Measurements from ENCODE around the gene NXPE4.
"Not testable (repeated sequence)": the region's sequence is repeated elsewhere in the genome, so short reads cannot be mapped to it uniquely, and the experiment has no call there.

NXPE4 gene

DNA sequence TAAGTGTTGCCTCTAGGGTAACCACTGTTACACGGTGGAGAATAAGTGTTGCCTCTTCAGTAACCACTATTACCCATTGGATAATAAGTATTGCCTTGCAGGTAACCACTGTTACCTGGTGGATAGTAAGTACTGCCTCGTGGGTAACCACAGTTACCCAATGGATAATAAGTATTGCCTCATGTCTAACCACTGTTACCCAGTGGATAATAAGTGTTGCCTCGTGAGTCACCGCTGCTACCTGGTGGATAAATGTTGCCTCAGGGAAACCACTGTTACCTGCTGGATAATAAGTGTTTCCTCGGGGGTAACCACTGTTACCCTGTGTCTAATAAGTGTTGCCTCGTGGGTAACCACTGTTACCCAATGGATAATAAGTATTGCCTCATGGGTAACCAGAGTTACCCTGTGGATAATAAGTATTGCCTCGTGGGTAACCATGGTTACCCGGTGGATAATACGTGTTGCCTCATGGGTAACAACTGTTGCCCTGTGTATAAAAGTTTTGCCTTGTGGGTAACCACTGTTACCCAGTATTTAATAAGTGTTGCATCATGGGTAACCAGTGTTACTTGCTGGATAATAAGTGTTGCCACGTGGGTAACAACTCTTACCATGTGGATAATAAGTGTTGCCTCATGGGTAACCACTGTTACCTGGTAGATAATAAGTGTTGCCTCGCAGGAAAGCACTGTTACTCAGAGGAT lies 12.3 kb upstream of the NXPE4 start:
- TF ChIP-seq, protein P1, sequence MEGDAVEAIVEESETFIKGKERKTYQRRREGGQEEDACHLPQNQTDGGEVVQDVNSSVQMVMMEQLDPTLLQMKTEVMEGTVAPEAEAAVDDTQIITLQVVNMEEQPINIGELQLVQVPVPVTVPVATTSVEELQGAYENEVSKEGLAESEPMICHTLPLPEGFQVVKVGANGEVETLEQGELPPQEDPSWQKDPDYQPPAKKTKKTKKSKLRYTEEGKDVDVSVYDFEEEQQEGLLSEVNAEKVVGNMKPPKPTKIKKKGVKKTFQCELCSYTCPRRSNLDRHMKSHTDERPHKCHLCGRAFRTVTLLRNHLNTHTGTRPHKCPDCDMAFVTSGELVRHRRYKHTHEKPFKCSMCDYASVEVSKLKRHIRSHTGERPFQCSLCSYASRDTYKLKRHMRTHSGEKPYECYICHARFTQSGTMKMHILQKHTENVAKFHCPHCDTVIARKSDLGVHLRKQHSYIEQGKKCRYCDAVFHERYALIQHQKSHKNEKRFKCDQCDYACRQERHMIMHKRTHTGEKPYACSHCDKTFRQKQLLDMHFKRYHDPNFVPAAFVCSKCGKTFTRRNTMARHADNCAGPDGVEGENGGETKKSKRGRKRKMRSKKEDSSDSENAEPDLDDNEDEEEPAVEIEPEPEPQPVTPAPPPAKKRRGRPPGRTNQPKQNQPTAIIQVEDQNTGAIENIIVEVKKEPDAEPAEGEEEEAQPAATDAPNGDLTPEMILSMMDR (IDR thresholded peaks at IDR 0.05; ENCODE audit: low read depth, low read length), result no peak
- H3K4me3 ChIP-seq (ENCODE audit: low read depth, low read length), result no peak overlapping the region

DNA sequence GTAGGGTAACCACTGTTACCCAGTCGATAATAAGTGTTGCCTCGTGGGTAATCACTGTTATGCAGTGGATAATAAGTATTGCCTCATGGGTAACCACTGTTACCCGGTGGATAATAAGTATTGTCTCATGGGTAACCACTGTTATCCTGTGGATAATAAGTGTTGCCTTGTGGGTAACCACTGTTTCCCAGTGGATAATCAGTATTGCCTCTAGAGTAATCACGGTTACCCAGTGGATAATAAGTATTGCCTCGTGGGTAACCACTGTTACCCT lies 11.2 kb upstream of the NXPE4 start:
- H3K4me3 ChIP-seq (ENCODE audit: low read depth, low read length), result not testable (repeated sequence)

DNA sequence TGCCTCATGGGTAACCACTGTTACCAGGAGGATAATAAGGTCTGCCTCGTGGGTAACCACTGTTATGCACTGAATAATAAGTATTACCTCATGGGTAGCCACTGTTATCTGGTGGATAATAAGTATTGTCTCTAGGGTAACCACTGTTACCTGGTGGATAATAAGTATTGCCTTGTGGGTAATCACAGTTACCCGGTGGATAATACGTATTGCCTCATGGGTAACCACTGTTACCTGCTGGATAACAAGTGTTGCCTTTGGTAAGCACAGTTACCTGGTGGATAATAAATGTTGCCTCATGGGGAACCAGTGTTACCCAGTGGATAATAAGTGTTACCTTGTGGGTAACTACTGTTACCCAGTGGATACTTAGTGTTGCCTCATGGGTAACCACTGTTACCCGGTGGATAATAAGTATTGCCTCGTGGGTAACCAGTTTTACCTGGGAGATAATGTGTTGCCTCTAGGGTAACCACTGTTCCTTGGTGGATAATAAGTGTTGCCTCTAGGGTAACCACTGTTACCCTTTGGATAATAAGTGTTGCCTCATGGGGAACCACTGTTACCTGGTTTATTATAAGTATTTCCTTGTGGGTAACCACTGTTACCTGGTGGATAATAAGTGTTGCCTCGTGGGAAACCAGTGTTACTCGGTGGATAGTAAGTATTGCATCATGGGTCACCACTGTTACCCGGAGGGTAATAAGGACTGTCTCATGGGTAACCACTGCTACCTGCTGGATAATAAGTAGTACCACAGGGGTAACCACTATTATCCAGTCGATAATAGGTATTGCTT lies 10.6 kb upstream of the NXPE4 start:
- no peak overlapping the region for H3K4me3 ChIP-seq (ENCODE audit: low read depth, low read length)
- TF ChIP-seq, protein P1 (IDR thresholded peaks at IDR 0.05; ENCODE audit: low read depth, low read length), result no peak

DNA sequence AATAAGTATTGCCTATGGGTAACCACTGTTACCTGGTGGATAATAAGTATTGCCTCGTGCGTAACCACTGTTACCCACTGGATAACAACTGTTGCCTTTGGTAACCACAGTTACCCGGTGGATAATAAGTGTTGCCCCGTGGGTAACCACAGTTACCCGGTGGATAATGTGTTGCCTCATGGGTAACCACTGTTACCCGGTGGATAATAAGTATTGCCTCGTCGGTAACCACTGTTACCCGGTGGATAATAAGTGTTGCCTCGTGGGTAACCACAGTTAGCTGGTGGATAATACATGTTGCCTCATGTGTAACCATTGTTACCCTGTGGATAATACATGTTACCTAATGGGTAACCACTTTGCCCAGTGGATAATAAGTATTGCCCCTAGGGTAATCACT lies 9.8 kb upstream of the NXPE4 start:
- TF ChIP-seq, protein P1 (IDR thresholded peaks at IDR 0.05; ENCODE audit: low read depth, low read length), result no peak
- H3K4me3 ChIP-seq (ENCODE audit: low read depth, low read length), result no peak overlapping the region

DNA sequence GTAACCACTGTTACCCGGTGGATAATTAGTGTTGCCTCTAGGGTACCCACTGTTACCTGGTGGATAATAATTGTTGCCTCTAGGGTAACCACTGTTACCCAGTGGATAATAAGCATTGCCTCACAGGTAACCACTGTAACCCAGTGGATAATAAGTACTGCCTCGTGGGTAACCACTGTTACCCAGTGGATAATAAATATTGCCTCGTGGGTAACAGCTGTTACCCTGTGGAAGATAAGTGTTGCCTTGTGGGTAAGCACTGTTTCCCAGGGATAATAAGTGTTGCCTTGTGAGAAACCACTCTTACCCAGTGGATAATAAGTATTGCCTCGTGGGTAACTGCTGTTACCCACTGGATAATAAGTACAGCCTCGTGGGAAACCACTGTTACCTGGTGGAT lies 9.3 kb upstream of the NXPE4 start:
- no peak overlapping the region for H3K4me3 ChIP-seq (ENCODE audit: low read depth, low read length)
- TF ChIP-seq, protein P1 (IDR thresholded peaks at IDR 0.05; ENCODE audit: low read depth, low read length), result no peak

DNA sequence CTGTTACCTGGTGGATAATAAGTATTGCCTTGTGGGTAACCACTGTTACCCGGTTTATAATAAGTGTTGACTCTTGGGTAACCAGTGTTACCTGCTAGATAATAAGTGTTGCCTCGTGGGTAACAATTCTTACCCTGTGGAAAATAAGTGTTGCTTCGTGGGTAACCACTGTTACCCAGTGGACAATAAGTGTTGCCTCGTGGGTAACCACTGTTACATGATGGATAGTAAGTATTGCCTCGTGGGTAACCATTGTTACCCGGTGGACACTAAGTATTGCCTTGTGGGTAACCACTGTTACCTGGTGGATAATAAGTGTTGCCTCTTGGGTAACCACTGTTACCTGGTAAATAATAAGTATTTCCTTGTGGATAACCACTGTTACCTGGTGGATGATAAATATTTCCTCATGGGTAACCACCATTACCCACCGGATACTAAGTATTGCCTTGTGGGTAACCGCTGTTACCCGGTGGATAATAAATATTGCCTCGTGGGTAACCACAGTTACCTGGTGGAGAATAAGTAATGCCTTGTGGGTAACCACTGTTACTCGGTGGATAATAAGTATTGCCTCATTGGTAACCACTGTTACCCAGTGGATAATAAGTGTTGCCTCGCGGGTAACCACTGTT lies 8.7 kb upstream of the NXPE4 start:
- no peak overlapping the region for H3K4me3 ChIP-seq (ENCODE audit: low read depth, low read length)
- TF ChIP-seq, protein P1 (IDR thresholded peaks at IDR 0.05; ENCODE audit: low read depth, low read length), result no peak

DNA sequence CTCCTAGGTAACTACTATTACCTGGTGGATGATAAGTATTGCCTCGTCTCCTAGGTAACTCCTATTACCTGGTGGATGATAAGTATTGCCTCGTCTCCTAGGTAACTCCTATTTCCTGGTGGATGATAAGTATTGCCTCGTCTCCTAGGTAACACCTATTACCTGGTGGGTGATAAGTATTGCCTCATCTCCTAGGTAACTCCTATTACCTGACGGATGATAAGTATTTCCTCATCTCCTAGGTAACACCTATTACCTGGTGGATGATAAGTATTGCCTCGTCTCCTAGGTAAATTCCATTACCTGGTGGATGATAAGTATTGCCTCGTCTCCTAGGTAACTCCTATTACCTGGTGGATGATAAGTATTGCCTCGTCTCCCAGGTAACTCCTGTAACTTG lies 7.6 kb upstream of the NXPE4 start:
- H3K4me3 ChIP-seq (ENCODE audit: low read depth, low read length), result not testable (repeated sequence)

DNA sequence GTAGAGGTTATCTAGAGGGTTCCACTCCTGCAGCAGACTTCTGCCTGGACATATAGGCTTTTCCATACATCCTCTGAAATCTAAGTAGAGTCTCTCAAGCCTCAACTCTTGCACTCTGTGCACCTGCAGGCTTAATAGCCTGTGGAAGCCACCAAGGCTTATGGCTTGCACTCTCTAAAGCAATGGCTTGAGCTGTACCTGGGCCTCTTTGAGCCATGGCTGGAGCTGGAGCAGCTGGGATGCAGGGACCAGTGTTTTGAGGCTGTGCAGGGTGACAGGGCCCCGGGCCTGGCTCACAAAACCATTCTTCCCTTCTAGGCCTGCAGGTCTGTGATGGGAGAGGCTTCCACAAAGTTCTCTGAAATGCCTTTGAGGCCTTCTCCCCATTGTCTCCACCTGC lies 2.9 kb upstream of the NXPE4 start:
- no peak overlapping the region for H3K4me3 ChIP-seq (ENCODE audit: low read depth, low read length)
- TF ChIP-seq, protein P1 (IDR thresholded peaks at IDR 0.05; ENCODE audit: low read depth, low read length), result no peak
